Measurements from ENCODE around the gene LYRM4.

Gene LYRM4

GRCh38 chr6:5091210-5092069 is 169.3 kb downstream of the LYRM4 start:
- DNase-seq: no peak

- no peak for DNase-seq
Observed at GRCh38 chr6:5090603-5091002, 170.1 kb downstream of the LYRM4 start.

- no peak for DNase-seq
Observed at GRCh38 chr6:5089481-5090438, 171.0 kb downstream of the LYRM4 start.

- no peak for DNase-seq
Observed at GRCh38 chr6:5088780-5089179, 172.0 kb downstream of the LYRM4 start.

- DNase-seq: no peak
Observed at GRCh38 chr6:5087389-5087788, 173.4 kb downstream of the LYRM4 start.

GRCh38 chr6:5086294-5086890 is 174.4 kb downstream of the LYRM4 start:
- DNase-seq: no peak

GRCh38 chr6:5085648-5086293 is 175.0 kb downstream of the LYRM4 start:
- no peak for DNase-seq

- DNase-seq: no peak
Observed at GRCh38 chr6:5084781-5085647, 175.7 kb downstream of the LYRM4 start, which contains the start of gene PPP1R3G. Gene PPP1R3G (plus strand): TSS chr6:5085341. CDS start chr6:5085486, 145 bp downstream.

GRCh38 chr6:5084360-5084780 is 176.4 kb downstream of the LYRM4 start:
- no peak for DNase-seq

GRCh38 chr6:5083813-5084359 is 176.9 kb downstream of the LYRM4 start:
- no peak for DNase-seq

GRCh38 chr6:5083307-5083583 is 177.5 kb downstream of the LYRM4 start:
- no peak for DNase-seq

- DNase-seq: no peak
Observed at GRCh38 chr6:5082487-5083306, 178.1 kb downstream of the LYRM4 start.

- no peak for DNase-seq
Observed at GRCh38 chr6:5081955-5082354, 178.8 kb downstream of the LYRM4 start.

GRCh38 chr6:5081182-5081581 is 179.6 kb downstream of the LYRM4 start:
- DNase-seq: no peak

- DNase-seq: no peak
Observed at GRCh38 chr6:5080574-5080973, 180.2 kb downstream of the LYRM4 start.

- DNase-seq: no peak
Observed at GRCh38 chr6:5079692-5080091, 181.1 kb downstream of the LYRM4 start.

- no peak for DNase-seq
Observed at GRCh38 chr6:5078121-5078669, 182.6 kb downstream of the LYRM4 start.

GRCh38 chr6:5076931-5077330 is 183.8 kb downstream of the LYRM4 start:
- no peak for DNase-seq

GRCh38 chr6:5073992-5074391 is 186.8 kb downstream of the LYRM4 start:
- no peak for DNase-seq

- DNase-seq: no peak
Observed at GRCh38 chr6:5072440-5072839, 188.3 kb downstream of the LYRM4 start.
